Activated gamma-delta T cell treated with anti-CD3 and anti-CD28 coated beads, Interleukin-2, amount 50 U/mL, for 16 hours (primary cell): Measurements from ENCODE around the gene ADGRL3.
"Not testable (repeated sequence)": the region's sequence is repeated elsewhere in the genome, so short reads cannot be mapped to it uniquely, and the experiment has no call there.

Source experiments
- DNase-seq: peaks from one replicate; pipeline ENCODE4 v3.0.0-alpha.2; 2020; ENCODE audit warnings: low read depth

ADGRL3 gene

GRCh38 chr4:61757983-61758382 lies 557.9 kb downstream of the ADGRL3 start:
- DNase-seq: not testable (repeated sequence)

- not testable (repeated sequence) for DNase-seq
Measured at GRCh38 chr4:61758596-61758995, 558.5 kb downstream of the ADGRL3 start.

- DNase-seq: not testable (repeated sequence)
Measured at GRCh38 chr4:61759245-61759644, 559.1 kb downstream of the ADGRL3 start.

GRCh38 chr4:61759885-61760284 lies 559.8 kb downstream of the ADGRL3 start:
- DNase-seq: not testable (repeated sequence)

GRCh38 chr4:61760820-61761219 lies 560.7 kb downstream of the ADGRL3 start:
- DNase-seq: no peak

GRCh38 chr4:61762722-61763627 lies 562.8 kb downstream of the ADGRL3 start:
- DNase-seq: no peak

- DNase-seq: no peak
Measured at GRCh38 chr4:61763682-61764081, 563.6 kb downstream of the ADGRL3 start.

- not testable (repeated sequence) for DNase-seq
Measured at GRCh38 chr4:61764090-61764489, 564.0 kb downstream of the ADGRL3 start.

GRCh38 chr4:61769444-61770167 lies 569.5 kb downstream of the ADGRL3 start:
- not testable (repeated sequence) for DNase-seq

- DNase-seq: no peak
Measured at GRCh38 chr4:61770456-61770855, 570.3 kb downstream of the ADGRL3 start.

GRCh38 chr4:61771056-61771455 lies 570.9 kb downstream of the ADGRL3 start:
- DNase-seq: no peak

- no peak for DNase-seq
Measured at GRCh38 chr4:61772126-61772525, 572.0 kb downstream of the ADGRL3 start.

GRCh38 chr4:61773655-61774245 lies 573.6 kb downstream of the ADGRL3 start:
- no peak for DNase-seq

GRCh38 chr4:61782133-61782532 lies 582.0 kb downstream of the ADGRL3 start:
- no peak for DNase-seq

GRCh38 chr4:61783050-61783449 lies 582.9 kb downstream of the ADGRL3 start:
- DNase-seq: no peak

- no peak for DNase-seq
Measured at GRCh38 chr4:61785761-61786160, 585.6 kb downstream of the ADGRL3 start.

- DNase-seq: no peak
Measured at GRCh38 chr4:61786211-61786610, 586.1 kb downstream of the ADGRL3 start.

GRCh38 chr4:61795998-61796397 lies 595.9 kb downstream of the ADGRL3 start:
- no peak for DNase-seq

- DNase-seq: no peak
Measured at GRCh38 chr4:61799794-61800193, 599.7 kb downstream of the ADGRL3 start.

GRCh38 chr4:61805227-61805626 lies 605.1 kb downstream of the ADGRL3 start:
- DNase-seq: no peak

- DNase-seq: no peak
Measured at GRCh38 chr4:61805979-61806378, 605.9 kb downstream of the ADGRL3 start.

GRCh38 chr4:61812171-61812570 lies 612.0 kb downstream of the ADGRL3 start:
- DNase-seq: no peak

- DNase-seq: no peak
Measured at GRCh38 chr4:61817071-61817470, 616.9 kb downstream of the ADGRL3 start.
